ENCODE results near the gene TSHB. TPM values are rescaled to one million over a fixed set of nuclear protein-coding genes. Genes with fewer than 3 reads are reported as not detected.
A peak's percentile ranks its signal among the peaks of the same experiment; 100 is the strongest.

The TSHB gene
- total RNA-seq, 1 donor from 2014 or later = not detected

GRCh38 chr1:115036814-115037507 lies 7.3 kb downstream of the TSHB start:
- no peak overlapping the region for H3K4me3 Mint-ChIP-seq (ENCODE audit: low read depth)
- H3K4me1 Mint-ChIP-seq (ENCODE audit: low read depth) = no peaks in the 10 kb centered on the region
- peaks cover 4% of the 10 kb centered on the region for H3K27me3 Mint-ChIP-seq (ENCODE audit: low read depth)
- no peaks in the 10 kb centered on the region for H3K9me3 Mint-ChIP-seq
- intact Hi-C loops (cut with micrococcal nuclease) = no loop called here
- no peak overlapping the region for H3K27ac Mint-ChIP-seq
- no peak for DNase-seq (ENCODE audit: low spot score)
- no peaks in the 10 kb centered on the region for H3K36me3 Mint-ChIP-seq (ENCODE audit: low read depth)

- Mint-ChIP-seq H3K4me1 (ENCODE audit: low read depth) (no peaks in the 10 kb centered on the region), H3K27ac (no peak overlapping the region), H3K9me3 (no peaks in the 10 kb centered on the region), H3K36me3 (ENCODE audit: low read depth) (no peaks in the 10 kb centered on the region), H3K4me3 (ENCODE audit: low read depth) (no peak overlapping the region), H3K27me3 (ENCODE audit: low read depth) (peaks cover 8% of the 10 kb centered on the region)
- intact Hi-C loops (cut with micrococcal nuclease) = no loop called here
- no peak for DNase-seq (ENCODE audit: low spot score)
Observed at GRCh38 chr1:115040501-115040900, 10.9 kb downstream of the TSHB start.

DNA sequence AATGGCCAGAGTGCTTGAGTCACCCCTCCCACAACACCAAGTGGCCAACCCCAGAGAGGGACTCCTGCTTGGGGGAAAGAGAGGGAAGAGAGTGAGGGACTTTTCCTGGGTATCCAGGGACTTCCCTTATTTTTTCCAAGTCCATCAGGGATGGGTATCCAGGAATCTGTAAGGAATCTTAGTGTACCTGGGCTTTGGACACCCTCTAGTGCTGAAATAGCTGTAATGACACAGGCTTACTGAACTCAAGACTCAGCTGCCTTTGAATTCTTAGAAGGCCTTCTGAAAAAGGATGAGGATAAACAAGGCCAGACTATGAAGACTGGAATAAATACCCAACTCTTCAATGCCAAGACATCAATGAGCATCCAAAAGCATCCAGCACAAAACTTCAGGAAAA lies 12.0 kb downstream of the TSHB start:
- intact Hi-C loops (cut with micrococcal nuclease) = no loop called here
- Mint-ChIP-seq H3K9me3 (no peaks in the 10 kb centered on the region), H3K27me3 (ENCODE audit: low read depth) (peaks cover 8% of the 10 kb centered on the region), H3K4me1 (ENCODE audit: low read depth) (no peaks in the 10 kb centered on the region), H3K4me3 (ENCODE audit: low read depth) (no peak overlapping the region), H3K36me3 (ENCODE audit: low read depth) (no peaks in the 10 kb centered on the region), H3K27ac (no peak overlapping the region)
- DNase-seq (ENCODE audit: low spot score) = no peak

DNA sequence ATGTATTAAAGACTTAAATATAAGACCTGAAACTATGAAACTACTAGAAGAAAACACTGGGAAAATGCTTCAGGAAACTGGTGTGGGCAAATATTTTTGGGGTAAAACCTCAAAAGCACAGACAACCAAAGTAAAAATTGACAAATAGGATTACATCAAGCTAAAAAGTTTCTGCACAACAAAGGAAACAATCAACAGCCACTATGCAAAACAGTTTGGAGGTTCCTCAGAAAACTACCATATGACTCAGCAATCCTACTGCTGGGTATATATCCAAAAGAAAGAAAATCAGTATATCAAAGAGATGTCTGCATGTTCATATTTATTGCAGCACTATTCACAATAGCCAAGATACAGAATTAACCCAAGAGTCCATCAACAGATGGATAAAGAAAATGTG lies 17.1 kb downstream of the TSHB start:
- Mint-ChIP-seq H3K4me3 (ENCODE audit: low read depth) (no peak overlapping the region), H3K36me3 (ENCODE audit: low read depth) (no peaks in the 10 kb centered on the region), H3K4me1 (ENCODE audit: low read depth) (peaks cover 3% of the 10 kb centered on the region), H3K27me3 (ENCODE audit: low read depth) (peaks cover 8% of the 10 kb centered on the region), H3K27ac (no peak overlapping the region), H3K9me3 (no peaks in the 10 kb centered on the region)
- no peak for DNase-seq (ENCODE audit: low spot score)
- intact Hi-C loops (cut with micrococcal nuclease) = no loop called here

- intact Hi-C loops (cut with micrococcal nuclease) = loop anchor here (1.0 kb wide), 1 partner anchor 73 kb away; no protein-coding TSS in a partner anchor
- H3K36me3 Mint-ChIP-seq (ENCODE audit: low read depth) = no peaks in the 10 kb centered on the region
- DNase-seq (ENCODE audit: low spot score) = no peak
- peaks cover 6% of the 10 kb centered on the region for H3K4me1 Mint-ChIP-seq (ENCODE audit: low read depth)
- H3K4me3 Mint-ChIP-seq (ENCODE audit: low read depth) = no peak overlapping the region
- no peak overlapping the region for H3K27ac Mint-ChIP-seq
- H3K27me3 Mint-ChIP-seq (ENCODE audit: low read depth) = peaks cover 7% of the 10 kb centered on the region
- H3K9me3 Mint-ChIP-seq = no peaks in the 10 kb centered on the region
Observed at GRCh38 chr1:115051850-115052249, 22.2 kb downstream of the TSHB start.

GRCh38 chr1:115052454-115053083 lies 22.9 kb downstream of the TSHB start:
- intact Hi-C loops (cut with micrococcal nuclease) = loop anchor here (1.0 kb wide), 1 partner anchor 73 kb away; no protein-coding TSS in a partner anchor
- Mint-ChIP-seq H3K4me3 (ENCODE audit: low read depth) (no peak overlapping the region), H3K36me3 (ENCODE audit: low read depth) (no peaks in the 10 kb centered on the region), H3K27ac (no peak overlapping the region), H3K27me3 (ENCODE audit: low read depth) (peaks cover 7% of the 10 kb centered on the region), H3K9me3 (no peaks in the 10 kb centered on the region), H3K4me1 (ENCODE audit: low read depth) (peaks cover 6% of the 10 kb centered on the region)
- peak; percentile 27 for DNase-seq (ENCODE audit: low spot score)

GRCh38 chr1:115056395-115056798 lies 26.8 kb downstream of the TSHB start:
- Mint-ChIP-seq H3K9me3 (no peaks in the 10 kb centered on the region), H3K27ac (no peak overlapping the region), H3K4me3 (ENCODE audit: low read depth) (no peak overlapping the region), H3K36me3 (ENCODE audit: low read depth) (no peaks in the 10 kb centered on the region), H3K4me1 (ENCODE audit: low read depth) (peaks cover 6% of the 10 kb centered on the region), H3K27me3 (ENCODE audit: low read depth) (peaks cover 7% of the 10 kb centered on the region)
- intact Hi-C loops (cut with micrococcal nuclease) = no loop called here
- DNase-seq (ENCODE audit: low spot score) = no peak

DNA sequence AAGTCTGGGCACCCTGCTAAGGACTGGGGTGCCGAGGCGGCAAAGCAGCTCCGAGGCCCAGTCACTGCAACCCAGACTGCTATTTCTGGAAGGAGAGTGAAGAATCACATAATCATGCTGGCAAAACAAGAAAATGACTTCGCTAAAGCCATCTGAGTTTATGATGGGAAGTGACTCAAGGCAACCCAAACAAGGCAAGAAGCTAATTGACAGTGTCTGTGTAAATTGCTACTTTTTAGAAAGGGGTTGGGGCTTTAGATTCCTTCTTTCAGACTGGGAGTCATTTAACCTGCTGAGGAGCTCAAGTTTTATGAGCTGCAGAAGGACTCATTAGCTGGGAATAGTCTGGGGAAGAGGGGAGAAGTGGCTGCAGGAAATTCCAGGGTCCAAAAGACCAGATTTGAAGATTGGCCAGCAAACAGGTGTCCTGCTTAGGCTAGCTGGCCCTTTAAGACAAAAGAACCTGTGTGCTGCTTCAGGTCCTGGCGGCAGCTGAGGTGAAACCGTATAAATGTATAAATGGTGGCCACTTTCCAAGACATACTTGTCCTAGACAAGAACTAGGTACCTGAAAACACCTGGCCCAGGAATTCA lies 28.1 kb downstream of the TSHB start:
- intact Hi-C loops (cut with micrococcal nuclease) = no loop called here
- H3K9me3 Mint-ChIP-seq = no peaks in the 10 kb centered on the region

GRCh38 chr1:115059316-115059715 lies 29.7 kb downstream of the TSHB start:
- peaks cover 7% of the 10 kb centered on the region for H3K9me3 Mint-ChIP-seq
- intact Hi-C loops (cut with micrococcal nuclease) = no loop called here
- H3K4me1 Mint-ChIP-seq (ENCODE audit: low read depth) = peaks cover 29% of the 10 kb centered on the region
- peaks cover 4% of the 10 kb centered on the region for H3K27me3 Mint-ChIP-seq (ENCODE audit: low read depth)
- DNase-seq (ENCODE audit: low spot score) = no peak
- no peak overlapping the region for H3K27ac Mint-ChIP-seq
- no peak overlapping the region for H3K4me3 Mint-ChIP-seq (ENCODE audit: low read depth)
- peaks cover 4% of the 10 kb centered on the region for H3K36me3 Mint-ChIP-seq (ENCODE audit: low read depth)

More for the DNA sequence above, 28.1 kb downstream of the TSHB start:
- peaks cover 7% of the 10 kb centered on the region for H3K27me3 Mint-ChIP-seq (ENCODE audit: low read depth)
- no peaks in the 10 kb centered on the region for H3K36me3 Mint-ChIP-seq (ENCODE audit: low read depth)
- H3K4me3 Mint-ChIP-seq (ENCODE audit: low read depth) = no peak overlapping the region
- peaks cover 16% of the 10 kb centered on the region for H3K4me1 Mint-ChIP-seq (ENCODE audit: low read depth)
- H3K27ac Mint-ChIP-seq = no peak overlapping the region
- DNase-seq (ENCODE audit: low spot score) = no peak

DNA sequence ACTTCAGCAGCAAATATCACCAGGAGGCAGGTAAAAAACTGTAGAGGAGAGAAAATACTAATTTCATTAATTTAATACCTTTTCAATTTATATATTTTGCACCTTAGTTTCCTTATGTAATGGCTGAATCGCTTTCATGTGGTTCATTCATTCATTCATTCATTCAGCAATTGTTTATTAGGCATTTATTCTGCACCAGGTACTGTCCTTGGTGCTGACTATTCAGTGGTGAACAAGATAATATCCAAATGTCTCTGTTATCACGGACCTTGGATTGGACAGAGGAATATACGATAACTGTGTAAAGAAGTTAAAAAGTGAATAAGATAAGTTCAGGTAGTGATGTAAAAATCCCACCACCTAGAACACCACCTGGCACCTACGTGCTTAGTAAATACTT lies 30.9 kb downstream of the TSHB start:
- Mint-ChIP-seq H3K4me1 (ENCODE audit: low read depth) (peaks cover 32% of the 10 kb centered on the region), H3K36me3 (ENCODE audit: low read depth) (peaks cover 4% of the 10 kb centered on the region), H3K9me3 (peaks cover 7% of the 10 kb centered on the region), H3K27me3 (ENCODE audit: low read depth) (no peaks in the 10 kb centered on the region), H3K27ac (no peak overlapping the region), H3K4me3 (ENCODE audit: low read depth) (no peak overlapping the region)
- intact Hi-C loops (cut with micrococcal nuclease) = loop anchor here (5.0 kb wide), 2 partner anchors 388 to 1872 kb away; partner anchors contain the start of gene DENND2C
- DNase-seq (ENCODE audit: low spot score) = no peak

DNA sequence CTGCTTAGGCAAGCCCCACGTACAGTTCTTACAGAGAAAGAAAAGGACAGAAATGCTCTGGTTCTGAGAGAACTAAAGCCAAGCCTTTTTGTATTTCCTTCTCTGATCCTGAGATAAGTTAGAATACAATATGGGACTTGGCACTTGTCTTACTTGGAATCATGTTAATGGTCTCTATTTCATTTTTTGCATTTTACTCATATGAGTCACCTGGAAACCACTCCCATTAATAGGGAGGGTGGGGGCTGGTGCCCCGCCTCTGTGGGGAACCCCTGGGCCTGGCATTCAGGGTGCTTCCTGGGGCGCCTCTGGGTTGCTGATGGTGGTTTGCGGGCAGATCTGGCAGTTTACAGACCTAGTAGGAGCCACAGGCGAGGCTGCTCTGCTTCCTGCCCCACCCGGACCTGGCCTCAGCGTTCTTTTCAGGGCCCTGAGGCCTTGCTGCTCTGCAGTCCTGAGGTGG lies 32.9 kb downstream of the TSHB start:
- H3K36me3 Mint-ChIP-seq (ENCODE audit: low read depth) = peaks cover 4% of the 10 kb centered on the region
- peak overlapping the region; percentile 93 for H3K27ac Mint-ChIP-seq
- H3K27me3 Mint-ChIP-seq (ENCODE audit: low read depth) = no peaks in the 10 kb centered on the region
- intact Hi-C loops (cut with micrococcal nuclease) = loop anchor here (1.0 to 5.0 kb wide), 5 partner anchors 9 to 1870 kb away; partner anchors contain the start of gene DENND2C
- DNase-seq (ENCODE audit: low spot score) = peak; percentile 92
- no peak overlapping the region for H3K4me3 Mint-ChIP-seq (ENCODE audit: low read depth)
- H3K4me1 Mint-ChIP-seq (ENCODE audit: low read depth) = peaks cover 36% of the 10 kb centered on the region
- H3K9me3 Mint-ChIP-seq = peaks cover 7% of the 10 kb centered on the region

- H3K4me3 Mint-ChIP-seq (ENCODE audit: low read depth) = no peak overlapping the region
- intact Hi-C loops (cut with micrococcal nuclease) = loop anchor here (1.0 to 5.0 kb wide), 4 partner anchors 8 to 1869 kb away; partner anchors contain the start of gene DENND2C
- H3K9me3 Mint-ChIP-seq = peaks cover 7% of the 10 kb centered on the region
- DNase-seq (ENCODE audit: low spot score) = no peak
- H3K4me1 Mint-ChIP-seq (ENCODE audit: low read depth) = peaks cover 36% of the 10 kb centered on the region
- H3K27me3 Mint-ChIP-seq (ENCODE audit: low read depth) = no peaks in the 10 kb centered on the region
- H3K27ac Mint-ChIP-seq = peak overlapping the region; percentile 93
- peaks cover 4% of the 10 kb centered on the region for H3K36me3 Mint-ChIP-seq (ENCODE audit: low read depth)
Observed at GRCh38 chr1:115063228-115063901, 33.7 kb downstream of the TSHB start.
